GM12873 (cell line): ENCODE data around the gene SAPCD2.

Experiments used
- TF ChIP-seq, protein P1 (sequence below): IDR thresholded peaks from 2 replicates; pipeline ENCODE4 v1.5.1; 2012; ENCODE audit warnings: low read depth, mild to moderate bottlenecking, moderate library complexity, low read length, control low read depth; ENCODE audit not compliant: insufficient read depth; ENCODE audit errors: missing control alignments

Gene SAPCD2

DNA sequence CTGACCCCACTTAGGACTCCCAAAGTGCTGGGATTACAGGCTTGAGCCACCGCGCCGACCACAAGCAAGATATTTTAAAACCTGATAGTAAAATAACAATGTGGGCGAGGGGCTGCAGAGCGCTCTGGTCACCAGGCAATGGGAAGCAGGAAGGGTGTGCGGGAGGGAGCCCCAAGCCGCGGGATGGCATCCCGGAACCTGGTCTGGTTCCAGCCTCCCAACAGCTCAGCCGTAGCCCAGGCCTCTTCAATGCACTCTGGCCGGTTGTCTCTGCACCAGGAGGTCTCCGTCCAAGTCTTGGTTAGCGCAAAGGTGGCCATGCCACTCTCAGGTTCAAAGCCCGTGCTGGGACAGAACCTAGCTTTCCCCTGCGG is 6.3 kb upstream of the SAPCD2 start:
- TF ChIP-seq, protein P1, sequence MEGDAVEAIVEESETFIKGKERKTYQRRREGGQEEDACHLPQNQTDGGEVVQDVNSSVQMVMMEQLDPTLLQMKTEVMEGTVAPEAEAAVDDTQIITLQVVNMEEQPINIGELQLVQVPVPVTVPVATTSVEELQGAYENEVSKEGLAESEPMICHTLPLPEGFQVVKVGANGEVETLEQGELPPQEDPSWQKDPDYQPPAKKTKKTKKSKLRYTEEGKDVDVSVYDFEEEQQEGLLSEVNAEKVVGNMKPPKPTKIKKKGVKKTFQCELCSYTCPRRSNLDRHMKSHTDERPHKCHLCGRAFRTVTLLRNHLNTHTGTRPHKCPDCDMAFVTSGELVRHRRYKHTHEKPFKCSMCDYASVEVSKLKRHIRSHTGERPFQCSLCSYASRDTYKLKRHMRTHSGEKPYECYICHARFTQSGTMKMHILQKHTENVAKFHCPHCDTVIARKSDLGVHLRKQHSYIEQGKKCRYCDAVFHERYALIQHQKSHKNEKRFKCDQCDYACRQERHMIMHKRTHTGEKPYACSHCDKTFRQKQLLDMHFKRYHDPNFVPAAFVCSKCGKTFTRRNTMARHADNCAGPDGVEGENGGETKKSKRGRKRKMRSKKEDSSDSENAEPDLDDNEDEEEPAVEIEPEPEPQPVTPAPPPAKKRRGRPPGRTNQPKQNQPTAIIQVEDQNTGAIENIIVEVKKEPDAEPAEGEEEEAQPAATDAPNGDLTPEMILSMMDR, result no peak

DNA sequence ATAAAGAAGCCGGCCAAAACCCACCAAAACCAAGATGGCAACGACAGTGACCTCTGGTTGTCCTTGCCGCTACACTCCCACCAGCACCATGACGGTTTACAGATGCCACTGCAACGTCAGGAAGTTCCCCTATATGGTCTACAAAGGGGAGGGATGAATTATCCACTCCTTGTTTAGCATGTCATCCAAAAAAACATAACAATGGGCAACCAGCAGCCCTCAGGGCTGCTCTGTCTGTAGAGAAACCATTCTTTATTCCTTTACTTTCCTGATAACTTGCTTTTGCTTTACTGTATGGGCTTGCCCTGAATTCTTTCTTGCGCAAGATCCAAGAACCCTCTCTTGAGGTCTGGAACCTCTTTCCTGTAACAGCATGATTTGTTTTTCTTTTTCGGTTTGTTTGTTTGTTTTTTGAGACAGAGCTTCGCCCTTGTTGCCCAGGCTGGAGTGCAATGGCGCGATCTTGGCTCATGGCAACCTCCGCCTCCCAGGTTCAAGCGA is 5.0 kb upstream of the SAPCD2 start:
- TF ChIP-seq, protein P1, result no peak

DNA sequence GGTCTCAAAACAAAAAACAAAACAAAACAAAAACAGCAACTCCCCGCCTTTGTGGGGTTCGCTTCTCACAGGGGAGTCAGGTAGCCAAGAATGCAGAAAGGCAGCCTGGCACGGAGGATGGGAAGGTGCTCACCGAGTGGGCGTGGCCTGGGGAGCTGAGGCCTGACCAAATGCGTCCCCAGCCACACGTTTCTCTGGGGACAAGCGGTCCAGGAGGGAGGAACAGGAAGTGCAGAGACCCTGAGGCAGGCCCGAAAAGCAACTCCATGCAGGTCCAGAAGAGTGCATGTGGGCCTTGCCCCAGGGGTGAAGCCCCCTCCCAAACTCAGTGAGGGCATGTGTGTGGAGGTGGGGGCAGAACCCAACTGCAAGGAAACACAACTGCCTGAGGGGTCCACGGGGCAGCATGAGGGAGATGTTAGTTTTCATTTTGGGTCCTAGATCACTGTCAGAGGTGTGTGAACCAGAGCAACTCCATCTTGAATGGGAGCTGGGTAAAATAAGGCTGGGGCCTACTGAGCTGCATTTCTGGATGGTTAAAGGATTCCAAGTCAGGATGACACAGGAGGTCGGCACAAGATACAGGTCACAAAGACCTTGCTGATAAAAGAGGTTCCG is 4.4 kb upstream of the SAPCD2 start:
- TF ChIP-seq, protein P1, result no peak

DNA sequence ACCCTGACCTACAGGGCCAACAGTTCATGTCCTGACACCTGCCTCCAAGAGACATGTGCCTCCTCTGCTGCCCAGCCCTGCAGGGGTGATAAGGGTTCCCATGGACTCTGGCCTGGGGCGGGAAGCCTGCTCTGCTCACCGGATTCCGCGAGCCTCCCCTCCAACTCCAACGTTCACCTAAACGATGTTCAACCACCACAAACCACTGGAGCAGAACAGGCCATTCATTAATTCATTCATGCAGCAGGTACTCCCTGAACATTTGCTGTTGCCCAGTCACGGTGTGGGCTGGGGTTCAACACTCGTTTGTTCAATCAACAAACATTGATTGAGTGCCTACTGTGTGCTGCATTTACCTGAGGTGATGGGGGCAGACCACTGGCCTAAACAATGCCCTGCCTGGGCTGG is 3.6 kb upstream of the SAPCD2 start:
- TF ChIP-seq, protein P1, result no peak

DNA sequence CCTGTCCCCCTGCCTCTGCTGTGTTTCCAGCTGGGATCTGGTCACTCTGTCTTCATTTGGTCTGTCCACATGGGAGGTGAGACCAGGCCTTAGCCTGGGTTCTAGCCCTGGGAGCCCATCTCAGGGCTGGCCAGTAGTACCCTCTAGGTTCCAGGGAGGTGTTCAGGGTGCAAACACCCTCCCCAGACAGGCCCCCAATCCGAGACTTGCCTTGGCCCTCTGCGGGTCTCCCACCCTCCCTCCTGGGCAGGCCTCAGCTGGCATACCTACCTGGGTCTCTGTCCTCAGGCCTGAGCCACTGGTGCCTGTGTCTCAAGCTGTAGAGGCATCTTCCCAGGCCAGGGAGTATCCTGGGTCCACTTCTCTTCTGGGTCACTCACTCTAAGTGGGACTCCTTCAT is 925 bp upstream of the SAPCD2 start:
- TF ChIP-seq, protein P1, result no peak

DNA sequence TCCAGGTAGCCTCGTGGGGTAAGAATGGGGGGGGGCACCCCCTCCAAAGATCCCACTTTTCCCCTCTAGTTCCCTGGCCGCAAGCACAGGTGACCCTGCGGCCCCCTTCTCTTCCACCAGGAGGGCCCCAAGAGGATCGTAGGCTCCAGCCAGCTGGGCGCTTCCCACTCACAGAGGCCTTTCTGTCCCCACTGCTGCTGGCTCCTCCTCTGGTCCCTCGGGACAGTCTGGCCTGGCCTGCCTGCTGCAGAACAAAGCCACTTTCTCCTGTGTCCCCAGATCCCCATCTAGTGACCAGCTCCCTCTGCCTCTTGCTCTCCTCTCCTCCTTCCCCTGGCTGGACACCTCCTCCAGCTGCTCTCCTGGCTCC is 534 bp upstream of the SAPCD2 start:
- TF ChIP-seq, protein P1, result no peak

DNA sequence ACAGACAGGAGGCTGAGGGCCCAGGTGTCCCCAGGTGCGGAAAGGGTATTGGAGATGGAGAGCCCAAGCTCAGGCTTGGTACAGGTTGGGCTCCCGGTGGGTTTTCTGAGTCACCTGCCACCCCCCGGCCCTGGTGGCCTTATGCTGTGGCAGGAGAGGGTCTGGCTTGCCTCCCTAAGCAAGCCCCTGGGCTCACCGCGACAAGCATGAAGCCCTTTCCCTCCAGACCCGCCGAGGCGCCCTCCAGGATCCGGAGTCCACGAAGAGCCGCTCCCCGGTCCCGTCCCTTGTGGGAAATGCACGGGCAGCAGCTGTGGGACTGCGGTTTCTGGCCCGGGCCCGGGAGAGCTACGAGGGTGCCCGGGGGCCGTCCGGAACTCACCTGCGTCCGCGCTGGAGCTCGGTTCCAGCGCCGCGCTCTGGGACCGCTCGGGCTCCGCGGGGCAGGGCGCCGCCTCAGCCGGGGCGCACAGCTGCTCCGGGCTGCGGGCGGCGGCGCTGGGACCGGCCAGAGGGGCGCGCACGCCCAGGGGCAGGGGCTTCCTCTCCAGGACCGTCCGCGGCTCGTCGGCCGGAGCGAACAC is 757 bp downstream of the SAPCD2 start:
- TF ChIP-seq, protein P1, result no peak
